Suprapubic skin (tissue), 3 donors: ENCODE data around the gene INO80C.

Source experiments
- POLR2A ChIP-seq, 2 donors: fragments of 450-650 bp; IDR thresholded peaks; one replicate each; pipeline ENCODE4 v1.6.1; 2017; ENCODE audit warnings: antibody characterized with exemption in 2 of 2, mild to moderate bottlenecking in 2 of 2, moderate library complexity in 2 of 2
- TF ChIP-seq, protein P1 (sequence below), 2 donors: fragments of 200-600 bp in 1 of 2; fragments of 450-650 bp in 1 of 2; sonication (generic) in 1 of 2; IDR thresholded peaks; one replicate each; pipeline ENCODE4 v1.5.1; 2016 to 2019; ENCODE audit warnings: antibody characterized with exemption in 2 of 2, mild to moderate bottlenecking in 1 of 2, moderate library complexity in 1 of 2

DNA sequence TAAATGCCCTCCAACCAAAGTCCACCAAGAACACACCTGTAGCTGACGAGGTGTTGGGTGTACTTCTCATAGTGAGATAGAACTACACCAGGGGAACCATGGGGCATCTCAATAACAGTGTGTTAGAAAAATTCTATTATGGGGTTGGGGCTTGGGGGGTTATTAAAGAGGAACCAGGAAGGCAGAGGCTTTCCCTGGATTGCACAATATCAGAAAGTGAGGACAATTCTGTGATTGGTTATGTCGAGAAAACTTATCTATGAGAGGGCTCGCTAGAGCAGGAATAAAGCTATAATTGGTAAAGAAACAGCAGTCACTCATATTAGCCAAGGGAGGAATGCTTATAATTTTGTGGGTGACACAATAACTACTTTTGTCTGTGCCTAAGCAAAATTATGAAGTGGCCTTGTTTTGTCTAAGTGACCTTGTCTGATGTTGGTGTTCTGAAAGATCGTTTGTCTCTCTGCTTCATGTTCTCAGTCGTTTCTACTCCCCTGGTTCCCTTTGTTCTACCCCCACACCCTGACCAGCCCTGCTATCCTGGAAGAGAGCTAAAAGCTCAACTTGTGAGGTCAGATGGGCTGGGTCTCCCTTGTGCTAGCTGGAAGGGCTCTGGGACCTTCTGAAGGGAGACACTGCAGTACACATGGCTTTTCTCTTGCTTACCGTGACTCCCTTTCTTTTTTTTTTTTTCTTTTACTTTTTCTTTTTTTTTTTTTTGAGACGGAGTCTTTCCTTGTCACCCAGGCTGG lies 21.6 kb upstream of the INO80C start:
- TF ChIP-seq, protein P1, sequence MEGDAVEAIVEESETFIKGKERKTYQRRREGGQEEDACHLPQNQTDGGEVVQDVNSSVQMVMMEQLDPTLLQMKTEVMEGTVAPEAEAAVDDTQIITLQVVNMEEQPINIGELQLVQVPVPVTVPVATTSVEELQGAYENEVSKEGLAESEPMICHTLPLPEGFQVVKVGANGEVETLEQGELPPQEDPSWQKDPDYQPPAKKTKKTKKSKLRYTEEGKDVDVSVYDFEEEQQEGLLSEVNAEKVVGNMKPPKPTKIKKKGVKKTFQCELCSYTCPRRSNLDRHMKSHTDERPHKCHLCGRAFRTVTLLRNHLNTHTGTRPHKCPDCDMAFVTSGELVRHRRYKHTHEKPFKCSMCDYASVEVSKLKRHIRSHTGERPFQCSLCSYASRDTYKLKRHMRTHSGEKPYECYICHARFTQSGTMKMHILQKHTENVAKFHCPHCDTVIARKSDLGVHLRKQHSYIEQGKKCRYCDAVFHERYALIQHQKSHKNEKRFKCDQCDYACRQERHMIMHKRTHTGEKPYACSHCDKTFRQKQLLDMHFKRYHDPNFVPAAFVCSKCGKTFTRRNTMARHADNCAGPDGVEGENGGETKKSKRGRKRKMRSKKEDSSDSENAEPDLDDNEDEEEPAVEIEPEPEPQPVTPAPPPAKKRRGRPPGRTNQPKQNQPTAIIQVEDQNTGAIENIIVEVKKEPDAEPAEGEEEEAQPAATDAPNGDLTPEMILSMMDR (IDR thresholded peaks at IDR 0.05): no peak
- no peak for TF ChIP-seq POLR2A (IDR thresholded peaks at IDR 0.05)
